ENCODE results near the gene DUSP3.
A peak's percentile ranks its signal among the peaks of the same experiment; 100 is the strongest.

DUSP3 gene

GRCh38 chr17:43755389-43755875 is 23.3 kb downstream of the DUSP3 start:
- intact Hi-C loops (cut with DNase I) = no loop called here

GRCh38 chr17:43754947-43755346 is 23.8 kb downstream of the DUSP3 start:
- intact Hi-C loops (cut with DNase I) = no loop called here
- no peak for DNase-seq

More at GRCh38 chr17:43755389-43755875, 23.3 kb downstream of the DUSP3 start:
- DNase-seq = peak in 25 of 42 donors; percentile 16 to 63 (median 40)

GRCh38 chr17:43753493-43754129 is 25.2 kb downstream of the DUSP3 start:
- intact Hi-C loops (cut with DNase I) = no loop called here
- DNase-seq = no peak

GRCh38 chr17:43750153-43750552 is 28.6 kb downstream of the DUSP3 start:
- intact Hi-C loops (cut with DNase I) = no loop called here
- DNase-seq = no peak

- intact Hi-C loops (cut with DNase I) = no loop called here
- peak in 1 of 42 donors; percentile 21 for DNase-seq
Observed at GRCh38 chr17:43745541-43745940, 33.2 kb downstream of the DUSP3 start.

GRCh38 chr17:43741636-43742035 is 37.1 kb downstream of the DUSP3 start:
- intact Hi-C loops (cut with DNase I) = no loop called here
- no peak for DNase-seq

GRCh38 chr17:43740541-43740940 is 38.2 kb downstream of the DUSP3 start:
- DNase-seq = no peak
- intact Hi-C loops (cut with DNase I) = no loop called here

GRCh38 chr17:43737722-43738121 is 41.1 kb downstream of the DUSP3 start:
- no peak for DNase-seq
- intact Hi-C loops (cut with DNase I) = no loop called here

GRCh38 chr17:43736389-43736788 is 42.4 kb downstream of the DUSP3 start:
- no peak for DNase-seq
- intact Hi-C loops (cut with DNase I) = no loop called here

GRCh38 chr17:43734376-43734775 is 44.4 kb downstream of the DUSP3 start:
- intact Hi-C loops (cut with DNase I) = no loop called here
- no peak for DNase-seq

- no peak for DNase-seq
- intact Hi-C loops (cut with DNase I) = no loop called here
Observed at GRCh38 chr17:43733956-43734355, 44.8 kb downstream of the DUSP3 start.

- DNase-seq = no peak
- intact Hi-C loops (cut with DNase I) = no loop called here
Observed at GRCh38 chr17:43732958-43733357, 45.8 kb downstream of the DUSP3 start.

- DNase-seq = no peak
- intact Hi-C loops (cut with DNase I) = no loop called here
Observed at GRCh38 chr17:43728081-43728480, 50.7 kb downstream of the DUSP3 start.

GRCh38 chr17:43723697-43724359 is 54.9 kb downstream of the DUSP3 start:
- no peak for DNase-seq
- intact Hi-C loops (cut with DNase I) = no loop called here

GRCh38 chr17:43722870-43723665 is 55.7 kb downstream of the DUSP3 start:
- intact Hi-C loops (cut with DNase I) = no loop called here
- DNase-seq = no peak

GRCh38 chr17:43722269-43722619 is 56.5 kb downstream of the DUSP3 start:
- no peak for DNase-seq
- intact Hi-C loops (cut with DNase I) = no loop called here

- intact Hi-C loops (cut with DNase I) = no loop called here
Observed at GRCh38 chr17:43721537-43722268, 57.1 kb downstream of the DUSP3 start.

GRCh38 chr17:43720311-43721060 is 58.3 kb downstream of the DUSP3 start:
- peak; percentile 59 to 92 (median 85) for DNase-seq
- intact Hi-C loops (cut with DNase I) = no loop called here

More at GRCh38 chr17:43721537-43722268, 57.1 kb downstream of the DUSP3 start:
- DNase-seq = no peak

GRCh38 chr17:43719578-43719977 is 59.2 kb downstream of the DUSP3 start:
- DNase-seq = no peak
- intact Hi-C loops (cut with DNase I) = no loop called here
